Left lung (tissue), 10 donors: ENCODE results near the gene REM2. TPM values are rescaled to one million over a fixed set of nuclear protein-coding genes. Genes with fewer than 3 reads are reported as not detected.

Experiments
- ATAC-seq: fragments of 200-7000 bp; cut with Tn5 transposase; one replicate; pipeline ENCODE4 v1.9.1; 2020; ENCODE audit warnings: moderate library complexity
- DNase-seq, 4 donors: peaks; one replicate each; pipeline ENCODE4 v3.0.0-alpha.2; 2013 to 2020
- H3K27ac ChIP-seq, 2 donors: fragments of 200-600 bp; sonication (generic) in 1 of 2; one replicate each; pipeline versions ENCODE4 v1.5.0 to v1.8.0; 2020 to 2021
- H3K27me3 ChIP-seq, 2 donors: fragments of 200-600 bp; sonication (generic) in 1 of 2; one replicate each; pipeline versions ENCODE4 v1.5.0 to v1.8.0; 2020 to 2021
- H3K36me3 ChIP-seq, 2 donors: fragments of 200-600 bp; sonication (generic) in 1 of 2; one replicate each; pipeline versions ENCODE4 v1.5.0 to v1.8.0; 2020 to 2021
- H3K4me1 ChIP-seq, 2 donors: fragments of 200-600 bp; one replicate each; pipeline ENCODE4 v1.8.0; 2021
- H3K4me3 ChIP-seq, 2 donors: fragments of 200-600 bp; sonication (generic) in 1 of 2; one replicate each; pipeline versions ENCODE4 v1.5.0 to v1.8.0; 2020 to 2021; ENCODE audit warnings: mild to moderate bottlenecking in 1 of 2
- H3K9me3 ChIP-seq, 2 donors: fragments of 200-600 bp; sonication (generic) in 1 of 2; one replicate each; pipeline versions ENCODE4 v1.5.0 to v1.8.0; 2020 to 2021
- CTCF ChIP-seq, 2 donors: fragments of 200-600 bp; sonication (generic) in 1 of 2; IDR thresholded peaks; one replicate each; pipeline versions ENCODE4 v1.5.0 to v1.8.0; 2021; ENCODE audit warnings: antibody characterized with exemption in 2 of 2
- intact Hi-C, 2 donors: fragments of 100-400 bp; cut with DNase I; formaldehyde crosslinking; loops; one replicate each; pipeline versions ENCODE4 v1.11.2 to v1.14.2; 2022
- polyA plus RNA-seq, 6 donors: library from polyadenylated mRNA; unstranded; fragments of 120-200 nt; gene quantifications; one replicate each; pipeline ENCODE4 v1.2.1, GENCODE V29; 2013; ENCODE audit not compliant: insufficient read length in 6 of 6
- total RNA-seq, 2 donors: library from RNA; stranded (reverse); fragmentation: NEBNext Ultra II Directional; extraction: Animal tissue kit (Norgen Biotek cat#: 25700); gene quantifications; one replicate each; pipeline ENCODE4 v1.2.1, GENCODE V29; 2021
- donor health status: DM: no; HTN: yes; CAD: no.
- donor health status: DM: no; HTN: no; CAD: no.

The REM2 gene
- total and polyA plus RNA-seq, 8 donors: 0.29 to 1.3 (median 0.83) TPM

GRCh38 chr14:22837750-22838538, 45.1 kb upstream of the REM2 start:
- Histone ChIP-seq H3K4me3 (peak overlapping the region; percentile 78 to 83), H3K36me3 (peaks cover 0 to 42% of the 10 kb centered on the region in 2 donors), H3K4me1 (peaks cover 0 to 48% of the 10 kb centered on the region in 2 donors), H3K27ac (peak overlapping the region; percentile 85 to 95), H3K27me3 (peaks cover 0 to 18% of the 10 kb centered on the region in 2 donors), H3K9me3 (no peaks in the 10 kb centered on the region)
- ATAC-seq: peak; percentile 69
- peak in 2 of 4 donors; percentile 46 to 48 for DNase-seq
- TF ChIP-seq CTCF (IDR thresholded peaks at IDR 0.05): no peak
- intact Hi-C loops: no loop called here

DNA sequence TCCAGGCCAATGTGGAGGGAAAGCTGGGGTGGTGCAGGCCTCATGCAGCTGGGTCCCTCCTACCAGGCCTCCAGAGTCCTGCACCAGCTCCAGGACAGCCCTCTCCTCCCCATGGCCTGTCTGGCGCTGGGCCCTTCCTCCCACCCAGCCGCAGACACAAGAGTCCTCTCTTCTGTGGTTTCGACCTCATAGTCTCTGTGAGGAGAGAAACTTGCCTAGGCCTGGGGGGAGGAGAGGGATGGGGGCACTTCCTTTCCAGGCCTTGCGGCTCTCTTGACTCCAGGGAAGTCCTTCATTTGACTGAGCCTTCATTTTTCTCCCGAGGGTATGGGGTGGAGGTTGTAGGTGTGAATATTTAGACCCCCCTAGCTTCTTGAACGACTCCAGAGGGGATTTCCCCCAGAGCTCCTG, 44.4 kb upstream of the REM2 start:
- intact Hi-C loops: no loop called here
- DNase-seq: peak in 2 of 4 donors; percentile 26 to 65

DNA sequence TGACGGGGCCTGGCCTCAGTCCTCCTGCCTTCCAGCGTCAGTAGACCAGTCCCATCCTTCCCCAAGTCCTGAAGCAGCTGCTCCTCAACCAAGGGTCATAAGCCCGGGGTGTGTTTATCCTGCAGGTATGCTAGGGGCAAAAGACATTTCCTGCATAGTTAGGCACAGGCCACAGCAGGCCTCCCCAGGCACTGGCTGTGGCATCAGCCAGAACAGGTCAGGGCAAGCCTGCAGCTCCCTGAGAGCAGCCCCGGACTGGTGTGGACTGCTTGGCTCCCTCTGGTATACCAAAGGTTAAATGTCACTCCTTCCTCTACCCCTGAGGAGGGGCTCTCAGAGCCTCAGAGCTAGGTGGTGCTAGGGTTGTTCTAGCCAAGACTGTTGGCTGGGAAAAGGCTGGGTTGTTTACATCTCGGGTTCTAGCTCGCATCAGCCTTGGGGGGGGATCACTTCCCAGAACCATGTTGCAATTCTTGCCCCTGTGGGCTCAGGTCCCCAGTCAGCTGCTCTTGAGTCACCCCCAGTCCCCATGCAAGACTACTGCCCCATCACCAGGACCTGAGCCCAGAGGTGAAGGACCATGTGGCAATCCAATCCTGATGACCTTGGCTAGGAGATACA, 43.8 kb upstream of the REM2 start:
- intact Hi-C loops: no loop called here
- peak in 1 of 4 donors; percentile 32 for DNase-seq
- peak overlapping the region; percentile 78 to 83 for H3K4me3 ChIP-seq
- peaks cover 0 to 42% of the 10 kb centered on the region in 2 donors for H3K36me3 ChIP-seq
- peaks cover 0 to 18% of the 10 kb centered on the region in 2 donors for H3K27me3 ChIP-seq
- no peak for TF ChIP-seq CTCF (IDR thresholded peaks at IDR 0.05)
- H3K27ac ChIP-seq: peak overlapping the region; percentile 85 to 95
- peaks cover 0 to 48% of the 10 kb centered on the region in 2 donors for H3K4me1 ChIP-seq
- H3K9me3 ChIP-seq: no peaks in the 10 kb centered on the region
- ATAC-seq: no peak

More for the DNA sequence above, 44.4 kb upstream of the REM2 start:
- H3K9me3 ChIP-seq: no peaks in the 10 kb centered on the region
- H3K27ac ChIP-seq: peak overlapping the region; percentile 85 to 95
- H3K27me3 ChIP-seq: peaks cover 0 to 18% of the 10 kb centered on the region in 2 donors
- peaks cover 0 to 48% of the 10 kb centered on the region in 2 donors for H3K4me1 ChIP-seq
- TF ChIP-seq CTCF (IDR thresholded peaks at IDR 0.05): no peak
- H3K36me3 ChIP-seq: peaks cover 0 to 42% of the 10 kb centered on the region in 2 donors
- ATAC-seq: peak; percentile 34
- H3K4me3 ChIP-seq: peak overlapping the region; percentile 78 to 83

DNA sequence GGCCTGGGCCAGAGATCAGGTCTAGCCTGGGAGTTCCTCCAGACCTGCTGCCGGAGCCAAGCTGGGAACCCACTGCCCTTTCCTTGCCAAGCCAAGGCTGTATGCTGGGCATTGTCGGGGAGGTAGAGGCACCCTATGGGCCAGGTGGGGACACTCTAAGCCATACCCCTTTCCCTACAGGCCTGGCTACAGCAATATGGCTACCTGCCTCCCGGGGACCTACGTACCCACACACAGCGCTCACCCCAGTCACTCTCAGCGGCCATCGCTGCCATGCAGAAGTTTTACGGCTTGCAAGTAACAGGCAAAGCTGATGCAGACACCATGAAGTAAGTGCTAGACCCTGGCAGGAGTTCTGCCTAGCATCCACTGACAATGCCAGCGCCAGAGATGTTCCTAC, 41.7 kb upstream of the REM2 start:
- ATAC-seq (no peak), DNase-seq (no peak)
- H3K27ac ChIP-seq: no peak overlapping the region
- peaks cover 0 to 55% of the 10 kb centered on the region in 2 donors for H3K36me3 ChIP-seq
- peaks cover 0 to 48% of the 10 kb centered on the region in 2 donors for H3K4me1 ChIP-seq
- TF ChIP-seq CTCF (IDR thresholded peaks at IDR 0.05): no peak
- H3K27me3 ChIP-seq: peaks cover 0 to 17% of the 10 kb centered on the region in 2 donors
- H3K9me3 ChIP-seq: no peaks in the 10 kb centered on the region
- intact Hi-C loops: no loop called here
- no peak overlapping the region for H3K4me3 ChIP-seq

GRCh38 chr14:22841769-22842168, 41.3 kb upstream of the REM2 start:
- Histone ChIP-seq H3K27me3 (peaks cover 0 to 12% of the 10 kb centered on the region in 2 donors), H3K36me3 (peaks cover 0 to 60% of the 10 kb centered on the region in 2 donors), H3K4me3 (no peak overlapping the region), H3K27ac (no peak overlapping the region), H3K9me3 (no peaks in the 10 kb centered on the region), H3K4me1 (peaks cover 0 to 48% of the 10 kb centered on the region in 2 donors)
- intact Hi-C loops: no loop called here
- TF ChIP-seq CTCF (IDR thresholded peaks at IDR 0.05): no peak
- no peak for DNase-seq
- ATAC-seq: no peak
